ENCODE results near the gene GJC1.

The GJC1 gene

GRCh38 chr17:44829523-44830358 lies at the start of gene GJC1:
TSS of gene GJC1 (minus strand) at chr17:44830287. CDS start at chr17:44805817, 24,470 bp downstream.
- Histone ChIP-seq H3K36me3 (peaks cover 22% of the 10 kb centered on the region), H3K4me3 (ENCODE audit: low read depth, low read length) (peak within 1 kb of the TSS; percentile 95), H3K27ac (peak within 1 kb of the TSS; percentile 90), H3K9me3 (ENCODE audit: severe bottlenecking) (no peaks in the 10 kb centered on the region), H3K27me3 (ENCODE audit: insufficient read depth, low read depth, severe bottlenecking) (no peaks in the 10 kb centered on the region)
- peak; percentile 76 for DNase-seq
- TF ChIP-seq, protein P1, sequence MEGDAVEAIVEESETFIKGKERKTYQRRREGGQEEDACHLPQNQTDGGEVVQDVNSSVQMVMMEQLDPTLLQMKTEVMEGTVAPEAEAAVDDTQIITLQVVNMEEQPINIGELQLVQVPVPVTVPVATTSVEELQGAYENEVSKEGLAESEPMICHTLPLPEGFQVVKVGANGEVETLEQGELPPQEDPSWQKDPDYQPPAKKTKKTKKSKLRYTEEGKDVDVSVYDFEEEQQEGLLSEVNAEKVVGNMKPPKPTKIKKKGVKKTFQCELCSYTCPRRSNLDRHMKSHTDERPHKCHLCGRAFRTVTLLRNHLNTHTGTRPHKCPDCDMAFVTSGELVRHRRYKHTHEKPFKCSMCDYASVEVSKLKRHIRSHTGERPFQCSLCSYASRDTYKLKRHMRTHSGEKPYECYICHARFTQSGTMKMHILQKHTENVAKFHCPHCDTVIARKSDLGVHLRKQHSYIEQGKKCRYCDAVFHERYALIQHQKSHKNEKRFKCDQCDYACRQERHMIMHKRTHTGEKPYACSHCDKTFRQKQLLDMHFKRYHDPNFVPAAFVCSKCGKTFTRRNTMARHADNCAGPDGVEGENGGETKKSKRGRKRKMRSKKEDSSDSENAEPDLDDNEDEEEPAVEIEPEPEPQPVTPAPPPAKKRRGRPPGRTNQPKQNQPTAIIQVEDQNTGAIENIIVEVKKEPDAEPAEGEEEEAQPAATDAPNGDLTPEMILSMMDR (IDR thresholded peaks at IDR 0.05; ENCODE audit: low read depth, low read length) = no peak

DNA sequence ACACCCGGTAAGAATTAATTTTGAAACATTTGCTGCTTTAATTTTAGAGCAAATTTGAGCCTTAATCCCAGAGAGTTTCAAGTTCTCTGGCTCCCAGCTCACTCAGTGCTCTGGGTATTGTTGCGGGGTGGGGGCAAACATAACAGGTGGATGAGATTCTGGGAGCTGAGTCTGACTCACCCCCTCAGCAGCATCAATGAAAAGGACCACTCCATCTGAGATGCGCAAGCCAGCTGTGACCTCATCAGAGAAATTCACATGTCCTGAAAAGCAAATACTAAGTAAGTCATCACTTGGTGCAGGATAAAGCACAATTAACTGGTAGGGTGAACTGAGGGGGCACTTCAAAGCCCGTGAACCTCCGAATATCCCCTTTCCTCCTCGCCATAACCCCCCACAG lies 49.3 kb upstream of the GJC1 start:
- TF ChIP-seq, protein P1 (IDR thresholded peaks at IDR 0.05; ENCODE audit: low read depth, low read length) = no peak
- no peak for DNase-seq
- H3K36me3 ChIP-seq = peaks cover 92% of the 10 kb centered on the region

DNA sequence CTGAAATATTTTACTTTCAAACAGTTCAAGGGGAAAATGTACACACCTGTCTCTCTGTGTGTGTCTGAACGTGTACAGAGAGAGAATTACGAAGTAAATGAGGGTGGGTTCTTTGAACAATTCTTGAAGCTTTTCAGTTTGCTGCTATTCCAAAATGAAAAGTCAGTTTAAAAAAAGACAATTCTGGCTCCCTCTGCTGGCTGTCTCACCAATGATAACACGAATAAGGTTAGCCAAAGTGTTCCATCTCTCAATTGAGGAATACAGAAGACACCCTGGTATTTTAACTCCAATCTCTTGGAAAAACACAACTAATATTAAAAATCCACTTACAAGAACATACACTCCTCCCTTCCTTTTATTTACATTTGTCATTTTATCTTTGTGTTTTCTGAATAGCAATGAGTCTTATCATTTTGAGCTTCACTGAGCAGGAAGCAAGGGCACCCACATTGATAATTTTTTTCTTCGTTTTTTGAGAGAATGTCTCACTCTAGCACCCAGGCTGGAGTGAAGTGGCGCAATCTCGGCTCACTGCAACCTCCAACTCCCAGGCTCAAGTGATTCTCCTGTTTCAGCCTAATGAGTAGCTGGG lies 48.6 kb upstream of the GJC1 start:
- Histone ChIP-seq H3K36me3 (peaks cover 90% of the 10 kb centered on the region), H3K4me3 (ENCODE audit: low read depth, low read length) (no peak overlapping the region), H3K9me3 (ENCODE audit: severe bottlenecking) (no peaks in the 10 kb centered on the region), H3K27ac (no peak overlapping the region), H3K27me3 (ENCODE audit: insufficient read depth, low read depth, severe bottlenecking) (no peaks in the 10 kb centered on the region)
- TF ChIP-seq, protein P1 (IDR thresholded peaks at IDR 0.05; ENCODE audit: low read depth, low read length) = peak; percentile 53
- DNase-seq = peak; percentile 39

More for the DNA sequence above, 49.3 kb upstream of the GJC1 start:
- H3K9me3 ChIP-seq (ENCODE audit: severe bottlenecking) = no peaks in the 10 kb centered on the region
- H3K4me3 ChIP-seq (ENCODE audit: low read depth, low read length) = no peak overlapping the region
- no peak overlapping the region for H3K27ac ChIP-seq
- no peaks in the 10 kb centered on the region for H3K27me3 ChIP-seq (ENCODE audit: insufficient read depth, low read depth, severe bottlenecking)

DNA sequence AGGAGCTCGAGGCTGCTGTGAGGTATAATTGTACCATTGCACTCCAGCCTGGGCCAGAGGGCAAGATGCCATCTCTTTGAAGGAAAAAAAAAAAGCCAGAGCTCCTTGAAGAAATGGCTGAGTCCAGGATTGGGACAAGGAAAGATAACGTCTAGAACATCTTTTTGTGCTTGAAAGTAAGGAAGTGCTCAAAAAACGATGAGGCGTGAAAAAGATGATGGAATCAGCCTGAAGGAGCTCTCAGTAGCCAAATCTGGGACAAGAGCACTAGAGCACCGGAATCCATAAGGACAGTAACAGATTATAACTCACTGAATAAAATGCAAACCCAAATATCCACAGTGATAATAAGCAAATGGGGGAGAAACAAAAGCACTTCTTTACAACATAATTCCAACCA lies 47.0 kb upstream of the GJC1 start:
- H3K27ac ChIP-seq = no peak overlapping the region
- peaks cover 87% of the 10 kb centered on the region for H3K36me3 ChIP-seq

DNA sequence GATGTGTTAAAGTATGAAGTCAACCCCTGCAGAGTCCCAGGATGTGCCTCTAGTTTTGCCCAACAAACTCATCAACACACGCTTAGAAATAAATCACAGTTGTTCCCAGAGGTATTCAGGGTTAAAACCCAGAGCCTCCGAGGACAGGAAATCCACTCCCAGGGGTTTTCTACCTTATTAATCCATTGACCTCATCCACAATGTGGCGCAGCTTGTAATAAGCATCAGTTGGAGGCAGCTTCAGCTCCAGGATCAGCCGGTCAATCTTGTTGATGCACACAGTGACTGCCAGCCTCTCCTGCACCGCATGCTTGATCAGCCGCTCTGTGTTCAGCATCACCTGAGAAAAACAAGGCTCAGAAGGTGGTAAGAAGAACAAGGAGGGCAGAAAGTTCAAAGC lies 45.7 kb upstream of the GJC1 start:
- H3K9me3 ChIP-seq (ENCODE audit: severe bottlenecking) = no peaks in the 10 kb centered on the region
- no peak overlapping the region for H3K4me3 ChIP-seq (ENCODE audit: low read depth, low read length)
- H3K36me3 ChIP-seq = peaks cover 88% of the 10 kb centered on the region

More for the DNA sequence above, 47.0 kb upstream of the GJC1 start:
- no peak for DNase-seq
- TF ChIP-seq, protein P1 (IDR thresholded peaks at IDR 0.05; ENCODE audit: low read depth, low read length) = no peak
- no peak overlapping the region for H3K4me3 ChIP-seq (ENCODE audit: low read depth, low read length)
- no peaks in the 10 kb centered on the region for H3K9me3 ChIP-seq (ENCODE audit: severe bottlenecking)
- no peaks in the 10 kb centered on the region for H3K27me3 ChIP-seq (ENCODE audit: insufficient read depth, low read depth, severe bottlenecking)

More for the DNA sequence above, 45.7 kb upstream of the GJC1 start:
- Histone ChIP-seq H3K27me3 (ENCODE audit: insufficient read depth, low read depth, severe bottlenecking) (no peaks in the 10 kb centered on the region), H3K27ac (no peak overlapping the region; the same call in 1 of the 2 replicates)
- peak; percentile 76 for DNase-seq
- TF ChIP-seq, protein P1 (IDR thresholded peaks at IDR 0.05; ENCODE audit: low read depth, low read length) = no peak
